SH-SY5Y (cell line): ENCODE data around the gene ASPDH.

Source experiments
- GATA2 ChIP-seq: IDR thresholded peaks from 2 replicates; pipeline ENCODE4 v1.6.1; 2011; ENCODE audit warnings: mild to moderate bottlenecking, low read depth, low read length
- GATA3 ChIP-seq: IDR thresholded peaks from 2 replicates; pipeline ENCODE4 v1.6.1; 2011; ENCODE audit warnings: low read depth, mild to moderate bottlenecking, low read length, moderate library complexity

The ASPDH gene

GRCh38 chr19:50468818-50469217 is 44.9 kb downstream of the ASPDH start:
- TF ChIP-seq GATA2: no peak
- TF ChIP-seq GATA3: no peak

GRCh38 chr19:50467566-50467965 is 46.1 kb downstream of the ASPDH start:
- TF ChIP-seq GATA2: no peak
- no peak for TF ChIP-seq GATA3

- TF ChIP-seq GATA3: no peak
- no peak for TF ChIP-seq GATA2
These were observed 47.0 kb downstream of the ASPDH start for GRCh38 chr19:50466706-50467039.

- TF ChIP-seq GATA3: no peak
- no peak for TF ChIP-seq GATA2
These were observed 47.6 kb downstream of the ASPDH start for GRCh38 chr19:50465986-50466705.

GRCh38 chr19:50465000-50465399 is 48.7 kb downstream of the ASPDH start:
- no peak for TF ChIP-seq GATA3
- no peak for TF ChIP-seq GATA2

DNA sequence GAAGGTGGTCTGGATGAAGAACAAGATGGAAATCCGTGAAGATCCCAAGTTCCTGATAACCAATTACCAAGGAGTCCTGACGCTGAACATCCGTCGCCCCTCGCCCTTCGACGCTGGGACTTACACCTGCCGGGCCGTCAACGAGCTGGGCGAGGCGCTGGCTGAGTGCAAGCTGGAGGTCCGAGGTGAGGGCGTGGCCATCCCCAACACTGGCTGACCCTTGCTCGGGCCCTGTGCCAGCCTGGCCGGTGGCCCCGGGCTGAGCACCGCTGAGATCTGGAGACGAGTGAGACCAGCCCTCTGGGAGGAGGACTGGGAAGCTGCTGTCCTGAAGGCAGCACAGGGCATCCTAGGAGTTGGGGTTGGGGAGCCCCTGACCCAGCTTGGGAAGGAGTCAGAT is 49.4 kb downstream of the ASPDH start:
- TF ChIP-seq GATA2 (no peak), GATA3 (no peak)

DNA sequence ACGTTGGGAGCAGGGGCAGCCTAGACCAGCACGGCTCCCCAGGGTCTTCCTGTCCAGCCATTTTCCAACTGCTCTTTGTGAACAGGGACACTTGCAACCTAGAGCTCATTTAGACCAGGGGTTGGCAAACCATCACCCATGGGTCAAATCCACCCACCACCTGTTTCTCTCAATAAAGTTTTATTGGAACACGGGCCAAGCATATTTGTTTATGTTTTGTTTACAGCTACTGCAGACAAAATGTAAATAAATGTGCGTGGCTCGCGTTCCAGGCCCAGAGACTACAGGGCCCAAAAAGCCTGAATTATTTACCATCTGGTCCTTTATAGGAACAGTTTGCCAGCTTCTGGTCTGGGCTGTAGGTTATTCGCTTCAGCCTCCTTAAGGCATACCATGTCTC is 50.7 kb downstream of the ASPDH start:
- TF ChIP-seq GATA2 (no peak), GATA3 (no peak)
